ENCODE measurements around the gene ZNRD2. TPM values are rescaled to one million over a fixed set of nuclear protein-coding genes. Genes with fewer than 3 reads are reported as not detected.
"Not testable (repeated sequence)": the region's sequence is repeated elsewhere in the genome, so short reads cannot be mapped to it uniquely, and the experiment has no call there.

Gene ZNRD2, protein sequence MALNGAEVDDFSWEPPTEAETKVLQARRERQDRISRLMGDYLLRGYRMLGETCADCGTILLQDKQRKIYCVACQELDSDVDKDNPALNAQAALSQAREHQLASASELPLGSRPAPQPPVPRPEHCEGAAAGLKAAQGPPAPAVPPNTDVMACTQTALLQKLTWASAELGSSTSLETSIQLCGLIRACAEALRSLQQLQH
- total RNA-seq, result 30.0 TPM

DNA sequence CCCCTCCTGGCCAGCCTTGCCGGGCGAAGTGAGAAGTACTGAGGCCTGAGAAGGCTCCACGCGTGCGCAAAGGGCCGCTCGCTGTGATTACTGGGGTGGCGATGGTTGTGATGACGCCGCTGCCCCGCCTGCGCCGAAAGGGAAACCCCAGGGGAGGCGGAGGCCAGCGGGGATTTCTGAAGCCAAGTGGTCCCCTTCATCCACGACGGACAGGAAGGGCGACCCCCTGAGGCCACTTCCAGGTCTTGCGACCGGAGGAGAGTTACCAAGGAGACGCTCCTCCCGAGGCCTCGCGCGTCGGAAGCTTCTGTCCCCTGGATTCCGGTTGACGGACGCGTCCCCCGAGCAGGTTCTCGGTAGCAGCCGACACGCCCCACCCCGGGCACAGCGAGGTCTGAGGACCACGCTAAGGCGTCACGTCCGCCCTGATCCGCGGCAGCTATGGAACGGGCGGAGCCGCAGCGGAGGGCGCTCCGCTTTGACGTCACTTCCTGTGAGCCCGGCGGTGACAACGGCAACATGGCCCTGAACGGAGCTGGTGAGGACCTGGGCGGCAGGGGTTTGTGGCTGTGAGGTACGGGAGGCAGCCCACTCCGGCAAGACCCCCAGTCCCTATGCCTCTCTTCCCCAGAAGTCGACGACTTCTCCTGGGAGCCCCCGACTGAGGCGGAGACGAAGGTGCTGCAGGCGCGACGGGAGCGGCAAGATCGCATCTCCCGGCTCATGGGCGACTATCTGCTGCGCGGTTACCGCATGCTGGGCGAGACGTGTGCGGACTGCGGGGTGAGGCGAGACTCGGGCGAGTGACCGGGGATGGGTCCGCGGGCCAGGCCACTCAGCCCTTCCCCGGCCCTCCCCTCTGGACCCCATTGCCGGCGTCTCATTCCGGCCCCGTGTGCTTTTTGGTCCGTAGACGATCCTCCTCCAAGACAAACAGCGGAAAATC, at the start of gene ZNRD2:
ZNRD2 (plus strand) TSS at position 505 of the 946 bp plus-strand sequence; CDS start at position 520, 15 bp downstream.
- DNase-seq (ENCODE audit: low spot score), result peak; percentile 97

DNA sequence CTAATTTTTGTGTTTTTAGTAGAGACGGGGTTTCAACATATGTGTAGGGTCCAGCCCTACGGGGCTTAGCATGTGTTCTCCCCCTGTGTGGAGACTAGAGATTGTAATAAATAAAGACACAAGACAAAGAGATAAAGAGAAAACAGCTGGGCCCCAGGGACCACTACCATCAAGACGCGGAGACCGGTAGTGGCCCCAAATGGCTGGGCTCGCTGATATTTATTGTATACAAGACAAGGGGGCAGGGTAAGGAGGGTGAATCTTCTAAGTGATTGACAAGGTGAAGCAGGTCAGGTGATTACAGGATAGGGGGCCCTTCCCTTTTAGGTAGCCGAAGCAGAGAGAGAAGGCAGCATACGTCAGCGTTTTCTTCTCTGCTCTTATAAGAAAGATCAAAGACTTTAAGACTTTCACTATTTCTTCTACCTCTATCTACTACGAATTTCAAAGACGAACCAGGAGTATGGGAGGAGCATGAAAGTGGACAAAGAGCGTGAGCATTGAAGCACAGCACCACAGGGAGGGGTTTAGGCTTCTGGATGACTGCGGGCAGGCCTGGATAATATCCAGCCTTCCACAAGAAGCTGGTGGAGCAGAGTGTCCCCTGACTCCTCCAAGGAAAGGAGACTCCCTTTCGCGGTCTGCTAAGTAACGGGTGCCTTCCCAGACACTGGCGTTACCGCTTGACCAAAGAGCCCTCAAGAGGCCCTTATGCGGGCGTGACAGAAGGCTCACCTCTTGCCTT, 48.3 kb upstream of the ZNRD2 start:
- not testable (repeated sequence) for DNase-seq (ENCODE audit: low spot score)

DNA sequence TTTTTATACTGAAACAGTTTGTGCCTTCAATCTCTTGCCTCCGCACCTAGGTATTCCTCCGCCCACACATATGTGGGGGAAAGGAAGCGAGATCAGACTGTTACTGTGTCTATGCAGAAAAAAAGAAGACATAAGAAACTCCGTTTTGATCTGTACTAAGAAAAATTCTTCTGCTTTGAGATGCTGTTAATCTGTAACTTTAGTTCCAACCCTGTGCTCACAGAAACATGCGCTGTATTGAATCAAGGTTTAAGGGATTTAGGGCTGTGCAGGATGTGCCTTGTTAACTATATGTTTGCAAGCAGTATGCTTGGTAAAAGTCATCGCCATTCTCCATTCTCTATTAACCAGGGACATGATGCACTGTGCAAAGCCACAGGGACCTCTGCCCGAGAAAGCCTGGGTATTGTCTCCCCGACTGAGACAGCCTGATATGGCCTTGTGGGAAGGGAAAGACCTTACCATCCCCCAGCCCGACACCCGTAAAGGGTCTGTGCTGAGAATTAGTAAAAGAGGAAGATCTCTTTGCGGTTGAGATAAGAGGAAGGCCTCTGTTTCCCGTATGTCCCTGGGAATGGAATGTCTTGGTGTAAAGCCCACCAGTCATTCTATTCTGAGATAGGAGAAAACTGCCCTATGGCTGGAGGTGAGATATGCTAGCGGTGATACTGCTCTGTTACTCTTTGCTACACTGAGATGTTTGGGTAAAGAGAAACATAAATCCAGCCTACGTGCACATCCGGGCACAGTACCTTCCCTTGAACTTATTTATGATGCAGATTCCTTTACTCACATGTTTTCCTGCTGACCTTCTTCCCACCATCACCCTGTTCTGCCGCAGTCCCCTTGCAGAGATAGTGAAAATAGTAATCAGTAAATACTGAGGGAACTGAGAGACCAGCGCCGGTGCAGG, 47.3 kb upstream of the ZNRD2 start:
- DNase-seq (ENCODE audit: low spot score), result not testable (repeated sequence)

DNA sequence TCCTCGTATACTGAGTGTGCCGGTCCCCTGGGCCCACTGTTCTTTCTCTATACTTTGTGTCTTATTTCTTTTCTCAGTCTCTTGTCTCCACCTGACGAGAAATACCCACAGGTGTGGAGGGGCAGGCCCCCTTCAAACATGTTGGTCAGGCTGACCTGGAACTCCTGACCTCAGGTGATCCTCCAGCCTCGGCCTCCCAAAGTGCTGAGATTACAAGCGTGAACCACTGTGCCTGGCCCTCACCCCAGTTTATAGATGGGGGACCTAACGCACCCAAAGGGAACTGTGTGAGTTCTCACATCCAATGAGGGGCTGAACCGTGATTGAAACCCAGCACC, 46.7 kb upstream of the ZNRD2 start:
- DNase-seq (ENCODE audit: low spot score), result not testable (repeated sequence)

DNA sequence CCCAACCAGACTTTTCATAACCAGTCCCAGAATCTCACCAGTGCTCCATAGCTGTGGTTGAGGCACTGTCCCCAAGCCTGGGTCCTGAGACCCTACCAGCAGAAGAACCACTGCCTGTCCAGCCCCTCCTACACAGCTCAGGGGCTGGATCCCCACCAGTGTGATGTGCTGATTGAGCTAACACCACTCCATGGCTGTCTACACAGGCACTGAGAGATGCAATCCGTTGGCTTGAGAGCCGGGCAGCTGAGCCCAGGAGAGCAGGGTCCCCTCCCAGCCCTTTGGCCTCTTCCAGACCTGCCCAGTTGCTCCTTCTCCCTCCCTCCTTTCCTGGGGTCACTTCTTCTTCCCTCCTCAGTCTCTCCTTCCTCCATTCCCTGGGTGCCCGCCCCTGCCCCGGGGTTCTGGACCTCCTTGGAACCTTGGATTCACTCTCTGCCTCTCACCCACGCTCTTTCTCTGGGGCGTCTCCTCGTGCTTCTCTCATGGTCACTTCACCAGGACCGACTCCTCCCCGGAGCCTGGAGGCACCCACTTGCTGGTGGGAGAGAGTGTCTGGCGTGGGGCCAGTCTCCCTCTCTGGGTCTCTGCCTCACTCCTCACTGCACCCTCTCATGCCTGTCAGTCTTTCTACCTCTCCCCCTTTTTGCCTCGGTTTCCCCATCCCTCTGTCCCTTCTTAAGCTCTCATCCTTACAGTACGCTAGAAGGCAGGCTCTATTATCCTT, 46.1 kb upstream of the ZNRD2 start:
- no peak for DNase-seq (ENCODE audit: low spot score)

DNA sequence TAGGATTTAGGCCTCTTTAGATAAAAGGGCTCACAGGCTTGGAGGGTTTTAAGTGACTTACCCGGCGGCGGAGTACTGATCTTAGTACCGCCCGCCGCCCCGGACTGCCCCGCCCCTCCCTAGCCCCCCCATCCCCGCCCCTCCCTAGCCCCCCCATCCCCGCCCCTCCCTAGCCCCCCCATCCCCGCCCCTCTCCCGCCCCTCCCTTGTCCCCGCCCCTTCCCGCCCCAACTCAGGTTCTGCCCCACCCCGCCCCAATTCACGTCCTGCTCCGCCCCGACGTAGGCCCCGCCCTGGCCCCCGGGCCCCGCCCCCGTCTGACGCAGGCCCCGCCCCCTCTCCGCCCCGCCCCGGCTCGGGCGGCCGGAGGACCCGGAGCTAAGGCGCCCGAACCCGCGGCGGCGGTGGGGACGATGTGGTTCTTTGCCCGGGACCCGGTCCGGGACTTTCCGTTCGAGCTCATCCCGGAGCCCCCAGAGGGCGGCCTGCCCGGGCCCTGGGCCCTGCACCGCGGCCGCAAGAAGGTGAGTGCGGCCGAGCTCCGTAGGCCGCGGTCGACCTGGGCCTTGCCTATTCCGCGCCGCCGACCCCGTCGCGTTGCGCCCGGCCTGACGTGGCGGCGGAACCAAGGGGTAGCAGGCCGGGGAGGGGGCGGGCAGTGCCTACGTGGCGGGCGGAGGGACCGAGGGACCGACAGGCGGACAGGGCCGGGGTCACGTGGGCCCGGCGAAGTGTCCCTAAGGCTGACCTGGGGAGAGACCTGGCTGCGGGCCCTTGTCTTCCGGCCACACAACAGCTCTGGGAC, 45.3 kb upstream of the ZNRD2 start, which contains the start of gene SCYL1:
SCYL1 (plus strand) TSS at position 343 of the 805 bp plus-strand sequence; CDS start at position 414, 71 bp downstream.
- DNase-seq (ENCODE audit: low spot score), result peak; percentile 83

DNA sequence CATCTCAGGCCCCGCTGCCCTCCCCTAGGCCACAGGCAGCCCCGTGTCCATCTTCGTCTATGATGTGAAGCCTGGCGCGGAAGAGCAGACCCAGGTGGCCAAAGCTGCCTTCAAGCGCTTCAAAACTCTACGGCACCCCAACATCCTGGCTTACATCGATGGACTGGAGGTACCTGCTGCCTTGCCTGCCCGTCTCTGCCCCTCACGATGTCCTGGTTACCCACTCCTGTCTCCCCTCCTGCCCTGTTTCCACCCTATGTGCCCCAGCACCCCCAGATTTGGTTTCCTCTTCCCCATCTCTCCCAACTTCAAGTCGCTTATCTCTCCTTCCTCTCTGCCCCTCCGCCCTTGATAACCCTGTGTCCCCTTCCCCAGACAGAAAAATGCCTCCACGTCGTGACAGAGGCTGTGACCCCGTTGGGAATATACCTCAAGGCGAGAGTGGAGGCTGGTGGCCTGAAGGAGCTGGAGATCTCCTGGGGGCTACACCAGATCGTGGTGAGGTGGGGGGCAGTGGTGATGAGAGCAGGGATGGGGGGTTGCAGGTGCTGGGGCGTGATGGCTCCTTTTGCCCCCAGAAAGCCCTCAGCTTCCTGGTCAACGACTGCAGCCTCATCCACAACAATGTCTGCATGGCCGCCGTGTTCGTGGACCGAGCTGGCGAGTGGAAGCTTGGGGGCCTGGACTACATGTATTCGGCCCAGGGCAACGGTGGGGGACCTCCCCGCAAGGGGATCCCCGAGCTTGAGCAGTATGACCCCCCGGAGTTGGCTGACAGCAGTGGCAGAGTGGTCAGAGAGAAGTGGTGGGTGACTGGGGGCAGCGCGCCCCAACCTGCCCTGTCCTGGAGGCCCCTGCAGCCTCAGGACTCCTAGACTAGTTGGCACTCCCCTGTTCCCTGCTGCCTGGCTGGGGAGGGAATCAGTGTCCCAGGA, 44.5 kb upstream of the ZNRD2 start:
- DNase-seq (ENCODE audit: low spot score), result no peak

DNA sequence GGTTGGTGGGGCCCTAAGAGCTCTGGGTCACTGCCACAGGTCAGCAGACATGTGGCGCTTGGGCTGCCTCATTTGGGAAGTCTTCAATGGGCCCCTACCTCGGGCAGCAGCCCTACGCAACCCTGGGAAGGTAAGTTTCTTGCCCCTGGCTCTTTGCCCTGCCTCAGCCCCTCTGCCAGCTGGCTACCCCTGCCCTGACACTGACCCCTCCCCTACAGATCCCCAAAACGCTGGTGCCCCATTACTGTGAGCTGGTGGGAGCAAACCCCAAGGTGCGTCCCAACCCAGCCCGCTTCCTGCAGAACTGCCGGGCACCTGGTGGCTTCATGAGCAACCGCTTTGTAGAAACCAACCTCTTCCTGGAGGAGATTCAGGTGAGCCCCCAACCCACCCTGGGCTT, 43.5 kb upstream of the ZNRD2 start:
- no peak for DNase-seq (ENCODE audit: low spot score)

DNA sequence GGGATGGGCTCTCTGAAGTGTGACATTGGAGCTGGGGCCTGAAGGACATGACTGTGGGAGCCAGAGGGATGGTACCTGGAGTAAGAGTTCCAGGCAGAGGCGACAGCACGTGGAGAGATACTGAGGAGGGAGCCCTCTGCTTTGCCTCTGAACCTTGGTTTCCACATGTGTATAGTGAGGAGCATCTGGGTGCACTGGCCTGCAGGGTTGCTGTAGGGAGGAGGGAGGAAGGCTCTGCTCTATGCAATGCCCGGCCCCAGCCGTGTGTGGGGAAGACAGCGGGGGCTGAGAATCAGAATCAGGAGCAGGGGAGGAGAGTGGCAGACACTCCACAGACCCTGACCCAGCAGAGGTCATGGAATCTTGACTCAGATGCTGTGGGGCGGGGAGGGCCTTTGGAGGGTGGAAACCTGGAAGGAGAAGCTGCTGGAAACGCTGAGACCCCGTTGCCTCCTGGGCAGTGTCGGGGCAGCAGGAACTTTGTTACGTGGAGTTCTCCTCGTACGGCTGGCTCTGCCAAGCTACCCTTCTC, 41.4 kb upstream of the ZNRD2 start:
- DNase-seq (ENCODE audit: low spot score), result no peak

DNA sequence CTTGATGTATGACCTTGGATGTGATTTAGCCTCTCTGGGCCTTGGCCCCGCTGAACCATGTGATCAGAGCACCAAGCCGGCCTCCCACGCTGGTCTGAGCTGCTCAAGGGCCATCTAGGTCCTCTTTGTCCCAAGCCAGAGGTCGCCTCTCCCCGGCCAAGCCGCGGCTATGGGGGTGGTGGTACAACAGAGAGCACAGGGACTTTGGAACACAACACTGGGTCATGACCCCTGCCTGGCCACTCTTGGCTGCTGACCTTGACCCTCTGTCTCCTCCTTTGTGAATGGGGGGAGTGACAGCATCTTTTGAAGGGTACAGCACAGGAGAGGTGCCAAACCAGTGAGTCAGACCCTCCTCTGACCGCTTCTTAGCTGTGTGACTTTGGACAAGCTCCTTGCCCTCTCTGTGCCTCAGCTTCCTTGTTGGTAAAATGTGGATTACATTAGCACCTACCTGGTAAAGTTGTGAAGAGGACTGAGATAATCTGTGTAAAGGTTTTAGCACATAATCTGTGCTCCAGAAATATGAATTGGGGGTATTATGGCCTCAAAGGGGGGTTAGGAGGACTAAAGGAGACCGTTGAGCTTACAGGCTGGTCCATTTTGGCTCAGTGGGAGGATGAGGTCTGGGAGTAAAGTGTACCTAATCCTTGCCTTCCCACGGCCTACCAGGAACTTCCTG, 40.7 kb upstream of the ZNRD2 start:
- no peak for DNase-seq (ENCODE audit: low spot score)

DNA sequence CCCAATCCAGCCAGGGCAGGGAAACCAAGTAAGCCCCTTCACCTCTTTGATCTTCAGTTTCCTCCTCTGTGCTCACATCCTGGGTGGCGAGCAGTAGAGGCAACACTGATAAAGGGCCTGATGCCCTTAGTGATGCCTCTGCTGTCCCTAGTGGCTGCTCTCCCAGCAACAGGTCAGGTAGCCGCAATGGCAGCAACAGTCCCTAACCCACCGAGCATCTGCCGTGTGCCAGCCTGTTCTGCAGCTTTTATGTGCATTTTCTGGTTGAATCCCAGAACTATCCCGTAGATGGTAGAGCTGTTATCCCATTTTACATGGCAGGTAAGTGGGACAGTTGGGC, 40.1 kb upstream of the ZNRD2 start:
- DNase-seq (ENCODE audit: low spot score), result no peak

DNA sequence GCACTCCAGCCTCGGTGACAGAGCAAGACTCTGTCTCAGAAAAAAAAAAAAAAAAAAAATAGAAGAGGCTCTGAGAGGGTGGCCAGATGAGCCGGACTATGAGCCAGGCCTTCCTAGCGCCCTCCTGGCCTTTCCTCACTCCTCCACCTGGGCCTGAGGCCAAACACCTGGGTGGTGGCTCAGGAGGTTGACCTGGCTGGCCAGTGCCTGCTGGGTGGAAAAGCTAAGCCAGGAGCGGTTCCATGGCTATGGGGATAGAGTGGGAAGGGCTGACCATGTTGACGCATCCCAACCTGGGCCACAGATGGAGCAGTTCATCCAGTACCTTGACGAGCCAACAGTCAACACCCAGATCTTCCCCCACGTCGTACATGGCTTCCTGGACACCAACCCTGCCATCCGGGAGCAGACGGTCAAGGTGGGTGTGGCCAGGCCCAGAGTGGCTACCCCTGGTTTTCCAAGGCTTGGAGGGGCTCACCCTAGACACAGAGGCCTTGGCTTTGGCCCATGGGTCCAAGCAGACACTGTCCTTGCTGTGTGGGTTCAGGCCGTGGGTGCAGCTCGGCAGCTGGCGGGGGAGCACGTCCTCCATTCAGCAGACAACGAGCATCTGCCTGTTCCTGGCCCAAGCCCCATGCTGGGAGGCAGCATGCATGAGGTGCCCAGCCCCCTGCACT, 37.8 kb upstream of the ZNRD2 start:
- DNase-seq (ENCODE audit: low spot score), result no peak

DNA sequence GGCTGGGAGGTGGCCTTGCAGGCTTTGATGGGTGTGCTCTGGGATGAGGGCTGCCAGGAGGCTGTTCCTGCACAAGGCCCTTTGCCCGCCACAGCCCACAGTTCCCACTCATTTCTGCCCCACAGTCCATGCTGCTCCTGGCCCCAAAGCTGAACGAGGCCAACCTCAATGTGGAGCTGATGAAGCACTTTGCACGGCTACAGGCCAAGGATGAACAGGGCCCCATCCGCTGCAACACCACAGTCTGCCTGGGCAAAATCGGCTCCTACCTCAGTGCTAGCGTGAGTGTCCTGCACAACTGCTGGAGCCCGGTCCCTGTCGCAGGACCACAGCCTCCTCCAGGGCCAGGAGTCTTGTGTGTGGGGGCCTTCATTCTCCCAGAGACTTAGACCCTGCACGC, 35.2 kb upstream of the ZNRD2 start:
- DNase-seq (ENCODE audit: low spot score), result no peak

DNA sequence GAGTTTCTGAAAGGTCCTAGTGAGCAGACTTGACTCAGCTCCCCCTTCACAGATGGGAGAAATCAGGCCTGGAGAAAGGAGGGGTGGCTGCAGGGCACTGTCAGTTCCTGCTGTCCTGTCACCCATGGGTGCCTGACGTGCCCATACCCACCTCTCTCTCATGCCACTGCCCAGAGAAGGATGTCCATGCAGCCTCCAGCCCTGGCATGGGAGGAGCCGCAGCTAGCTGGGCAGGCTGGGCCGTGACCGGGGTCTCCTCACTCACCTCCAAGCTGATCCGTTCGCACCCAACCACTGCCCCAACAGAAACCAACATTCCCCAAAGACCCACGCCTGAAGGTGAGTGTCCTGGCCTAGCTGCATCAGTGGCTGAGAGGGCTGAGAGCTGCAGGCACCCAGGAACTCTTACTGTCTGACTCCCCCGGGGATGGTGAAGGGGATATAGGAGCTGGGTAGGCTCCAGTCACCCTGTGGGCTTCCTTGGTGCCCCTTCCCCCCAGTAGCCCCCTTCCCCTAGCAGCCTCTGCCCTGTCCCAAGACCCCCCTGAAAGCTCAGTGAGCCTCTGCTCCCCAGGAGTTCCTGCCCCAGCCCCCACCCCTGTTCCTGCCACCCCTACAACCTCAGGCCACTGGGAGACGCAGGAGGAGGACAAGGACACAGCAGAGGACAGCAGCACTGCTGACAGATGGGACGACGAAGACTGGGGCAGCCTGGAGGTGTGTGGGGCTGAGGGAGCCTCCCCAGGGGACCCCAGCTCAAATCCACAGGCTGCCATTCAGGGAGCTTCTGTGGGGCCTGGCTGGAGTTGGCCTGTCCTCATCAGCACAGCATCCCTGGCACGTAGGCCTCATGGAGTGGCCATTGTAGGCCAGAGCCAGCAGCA, 33.6 kb upstream of the ZNRD2 start:
- no peak for DNase-seq (ENCODE audit: low spot score)

DNA sequence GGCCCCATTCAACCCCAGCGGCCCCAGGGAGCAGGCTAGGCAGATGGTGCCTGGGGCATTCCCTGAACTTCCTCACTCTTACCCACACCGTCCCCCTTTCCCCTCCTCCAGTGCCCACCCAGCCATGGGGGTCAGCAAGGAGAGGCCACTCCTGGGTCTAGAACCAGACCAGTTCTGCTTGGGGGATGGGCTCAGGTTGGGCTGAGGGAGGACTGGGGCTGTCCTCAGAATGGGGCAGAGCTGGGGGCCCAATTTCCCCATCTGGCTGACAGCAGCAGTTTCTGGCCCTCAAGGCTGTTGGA, 33.0 kb upstream of the ZNRD2 start:
- no peak for DNase-seq (ENCODE audit: low spot score)

DNA sequence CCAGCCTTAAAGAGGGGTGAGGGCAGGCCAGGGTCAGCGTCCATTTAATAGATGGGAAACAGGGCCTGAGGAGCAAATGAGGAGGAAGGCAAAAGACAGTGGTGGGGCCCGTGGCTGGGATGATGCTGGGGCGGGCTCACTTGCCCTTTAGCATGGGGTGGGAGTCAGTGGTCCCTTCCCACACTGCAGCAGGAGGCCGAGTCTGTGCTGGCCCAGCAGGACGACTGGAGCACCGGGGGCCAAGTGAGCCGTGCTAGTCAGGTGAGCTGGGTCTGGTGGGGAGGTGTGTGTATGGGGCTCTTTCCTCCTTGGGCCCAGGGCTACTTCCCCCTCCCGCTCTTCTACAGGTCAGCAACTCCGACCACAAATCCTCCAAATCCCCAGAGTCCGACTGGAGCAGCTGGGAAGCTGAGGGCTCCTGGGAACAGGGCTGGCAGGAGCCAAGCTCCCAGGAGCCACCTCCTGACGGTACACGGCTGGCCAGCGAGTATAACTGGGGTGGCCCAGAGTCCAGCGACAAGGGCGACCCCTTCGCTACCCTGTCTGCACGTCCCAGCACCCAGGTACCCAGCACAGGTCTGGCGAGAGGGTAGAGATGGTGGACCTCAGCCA, 32.6 kb upstream of the ZNRD2 start:
- DNase-seq (ENCODE audit: low spot score), result no peak
